ENCODE data around the gene C20orf144.
A peak's percentile ranks its signal among the peaks of the same experiment; 100 is the strongest.
"Not testable (repeated sequence)": the region's sequence is repeated elsewhere in the genome, so short reads cannot be mapped to it uniquely, and the experiment has no call there.

C20orf144 gene

DNA sequence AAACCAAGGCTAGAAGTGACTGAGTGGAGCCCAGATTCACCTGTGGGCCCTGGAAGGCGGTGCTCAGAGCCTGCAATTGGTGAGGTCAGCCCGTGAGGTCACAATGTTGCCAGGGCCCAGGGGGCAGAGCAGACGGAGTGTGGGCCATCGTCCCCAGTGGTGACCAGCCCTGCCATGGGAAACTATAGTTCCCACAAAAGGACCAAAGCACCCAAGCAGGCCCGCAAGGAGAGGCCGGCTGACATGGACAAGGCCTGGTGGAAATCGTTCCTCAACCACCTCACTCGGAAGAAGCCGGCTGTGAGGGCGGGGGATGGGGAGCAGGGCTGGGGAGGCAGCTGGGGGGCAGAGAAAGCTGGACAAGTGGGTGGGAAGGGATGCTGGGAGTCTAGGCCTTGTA is at the start of gene C20orf144:
Gene C20orf144, plus strand, starts transcription at position 156 of the 400 bp plus-strand sequence. Its CDS starts 19 bp downstream, at position 175.
- no peaks in the 10 kb centered on the region for H3K9me3 ChIP-seq (ENCODE audit: low read length)
- peak within 1 kb of the TSS; percentile 98 for H3K27ac ChIP-seq (ENCODE audit: low read depth, low read length)
- peaks cover 29% of the 10 kb centered on the region for H3K36me3 ChIP-seq (ENCODE audit: insufficient read depth, low read length)
- peak within 1 kb of the TSS; percentile 78 to 81 for H3K4me3 ChIP-seq (ENCODE audit: low read depth in 1 of 2, low read length in 2 of 2)
- no peaks in the 10 kb centered on the region for H3K27me3 ChIP-seq (ENCODE audit: control insufficient read depth in 1 of 2, insufficient read depth in 2 of 2, low read length in 2 of 2)
- peak within 1 kb of the TSS; percentile 47 for H3K9ac ChIP-seq (ENCODE audit: low read length)
- peaks cover 29% of the 10 kb centered on the region for H3K4me1 ChIP-seq (ENCODE audit: insufficient read depth, low read length)

DNA sequence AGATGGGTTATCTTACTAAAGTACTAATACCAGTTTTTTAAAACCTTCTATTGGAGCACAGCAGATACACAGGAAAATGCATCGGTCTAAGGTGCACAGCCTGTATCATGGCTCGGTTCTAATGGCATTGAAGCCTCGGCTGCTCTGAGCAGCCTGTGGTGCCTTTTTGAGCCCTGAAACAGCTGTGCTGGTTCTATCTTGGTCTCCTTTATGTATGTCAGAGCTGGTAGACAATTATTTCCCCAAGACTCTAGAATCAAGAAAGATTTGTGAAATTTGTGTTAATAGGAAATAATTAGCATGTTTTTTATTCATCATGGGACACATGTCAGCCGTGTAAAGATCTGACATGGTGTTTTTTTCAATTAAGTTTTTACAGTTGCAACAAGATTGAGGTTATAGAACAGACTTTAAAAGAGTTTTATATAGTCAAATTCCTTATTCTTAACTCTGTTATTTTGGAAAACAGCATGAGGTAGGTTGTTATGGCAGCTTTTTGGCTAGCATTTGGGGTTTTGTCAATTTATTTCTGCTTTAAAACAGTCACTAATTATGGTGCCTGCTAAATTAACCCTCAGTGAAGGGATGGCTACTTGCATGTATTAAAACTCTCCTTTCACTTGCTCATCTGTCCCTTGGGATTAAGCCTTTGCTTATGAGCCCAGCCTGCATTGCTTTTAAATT is 40.3 kb upstream of the C20orf144 start:
- no peaks in the 10 kb centered on the region for H3K27me3 ChIP-seq (ENCODE audit: control insufficient read depth in 1 of 2, insufficient read depth in 2 of 2, low read length in 2 of 2)
- no peaks in the 10 kb centered on the region for H3K9me3 ChIP-seq (ENCODE audit: low read length)
- no peak overlapping the region for H3K4me3 ChIP-seq (ENCODE audit: low read depth in 1 of 2, low read length in 2 of 2)
- H3K36me3 ChIP-seq (ENCODE audit: insufficient read depth, low read length) = peaks cover 37% of the 10 kb centered on the region
- H3K4me1 ChIP-seq (ENCODE audit: insufficient read depth, low read length) = no peaks in the 10 kb centered on the region
- H3K27ac ChIP-seq (ENCODE audit: low read depth, low read length) = no peak overlapping the region
- no peak overlapping the region for H3K9ac ChIP-seq (ENCODE audit: low read length)

DNA sequence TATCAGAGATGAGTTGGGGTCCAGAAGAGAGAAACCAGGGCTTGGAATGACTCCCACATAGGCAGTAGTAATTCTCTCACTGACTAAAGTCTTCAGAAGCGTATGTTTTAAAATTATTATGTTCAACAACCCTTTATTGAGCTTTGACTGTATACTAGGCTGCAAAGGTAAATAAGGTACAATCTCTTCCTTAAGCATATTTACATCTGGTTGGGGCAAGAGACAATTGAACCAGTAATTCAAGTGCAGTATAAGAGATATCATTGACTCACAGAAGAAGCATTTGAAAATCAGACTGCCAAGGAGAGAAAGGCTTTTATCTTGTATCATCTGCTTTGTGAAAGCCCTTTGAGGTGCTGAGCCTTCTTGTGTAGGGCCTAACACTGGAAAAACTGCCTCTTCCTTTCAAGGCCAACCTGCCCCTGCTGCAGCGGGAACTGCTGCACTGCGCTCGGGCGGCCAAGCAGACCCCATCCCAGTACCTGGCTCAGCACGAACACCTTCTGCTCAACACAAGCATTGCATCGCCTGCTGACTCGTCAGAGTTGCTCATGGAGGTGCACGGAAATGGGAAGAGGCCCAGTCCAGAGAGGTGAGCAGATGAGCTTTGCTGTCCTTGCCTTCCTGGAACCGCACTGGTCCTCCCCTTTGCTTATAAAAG is 39.3 kb upstream of the C20orf144 start:
- H3K27me3 ChIP-seq (ENCODE audit: control insufficient read depth in 1 of 2, insufficient read depth in 2 of 2, low read length in 2 of 2) = no peaks in the 10 kb centered on the region

DNA sequence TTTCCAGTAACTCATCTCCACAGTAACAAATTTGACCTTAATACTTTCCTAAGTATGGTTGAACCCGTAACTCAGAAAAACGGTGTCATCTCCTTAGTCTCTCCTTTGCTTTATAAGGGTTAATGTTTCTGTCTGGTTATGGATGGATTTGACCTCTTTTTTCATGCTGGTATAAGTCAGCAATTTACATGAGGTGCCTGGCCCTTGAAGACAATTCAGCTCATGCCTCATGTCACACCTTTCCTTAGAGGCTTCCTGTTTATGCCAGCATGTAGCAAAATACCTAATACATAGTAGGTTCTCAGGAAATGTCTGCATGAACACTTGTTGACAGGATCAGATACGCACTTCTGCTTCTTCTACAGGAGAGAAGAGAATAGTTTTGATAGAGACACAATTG is 37.7 kb upstream of the C20orf144 start:
- Histone ChIP-seq H3K4me3 (ENCODE audit: low read depth in 1 of 2, low read length in 2 of 2) (no peak overlapping the region), H3K27ac (ENCODE audit: low read depth, low read length) (no peak overlapping the region), H3K9me3 (ENCODE audit: low read length) (no peaks in the 10 kb centered on the region), H3K9ac (ENCODE audit: low read length) (no peak overlapping the region), H3K36me3 (ENCODE audit: insufficient read depth, low read length) (peaks cover 47% of the 10 kb centered on the region), H3K27me3 (ENCODE audit: control insufficient read depth in 1 of 2, insufficient read depth in 2 of 2, low read length in 2 of 2) (no peaks in the 10 kb centered on the region), H3K4me1 (ENCODE audit: insufficient read depth, low read length) (no peaks in the 10 kb centered on the region)

More for the DNA sequence above, 39.3 kb upstream of the C20orf144 start:
- Histone ChIP-seq H3K36me3 (ENCODE audit: insufficient read depth, low read length) (peaks cover 33% of the 10 kb centered on the region), H3K4me1 (ENCODE audit: insufficient read depth, low read length) (no peaks in the 10 kb centered on the region), H3K9me3 (ENCODE audit: low read length) (no peaks in the 10 kb centered on the region), H3K27ac (ENCODE audit: low read depth, low read length) (no peak overlapping the region), H3K9ac (ENCODE audit: low read length) (no peak overlapping the region), H3K4me3 (ENCODE audit: low read depth in 1 of 2, low read length in 2 of 2) (no peak overlapping the region)

DNA sequence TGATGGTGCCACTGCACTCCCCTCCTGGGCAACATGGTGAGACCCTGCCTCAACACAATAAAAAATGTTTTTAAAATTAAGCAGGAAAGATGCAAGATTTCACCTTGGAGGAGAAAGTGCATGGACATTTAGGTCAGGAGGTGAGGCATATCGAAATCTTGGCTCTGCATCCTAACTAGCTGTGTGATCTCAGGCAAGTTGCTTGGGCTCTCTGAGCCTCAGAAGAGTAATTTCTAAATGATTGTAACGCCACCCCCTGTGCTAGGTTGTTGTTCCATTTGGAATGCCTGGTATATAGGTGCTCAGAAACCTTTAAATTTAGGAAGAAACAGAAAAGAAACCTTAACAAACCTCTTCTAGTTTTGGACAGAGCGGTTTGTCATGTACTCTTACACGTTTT is 35.9 kb upstream of the C20orf144 start:
- Histone ChIP-seq H3K9ac (ENCODE audit: low read length) (no peak overlapping the region), H3K36me3 (ENCODE audit: insufficient read depth, low read length) (peaks cover 62% of the 10 kb centered on the region), H3K27ac (ENCODE audit: low read depth, low read length) (no peak overlapping the region), H3K4me3 (ENCODE audit: low read depth in 1 of 2, low read length in 2 of 2) (no peak overlapping the region), H3K4me1 (ENCODE audit: insufficient read depth, low read length) (no peaks in the 10 kb centered on the region), H3K27me3 (ENCODE audit: control insufficient read depth in 1 of 2, insufficient read depth in 2 of 2, low read length in 2 of 2) (no peaks in the 10 kb centered on the region), H3K9me3 (ENCODE audit: low read length) (no peaks in the 10 kb centered on the region)

DNA sequence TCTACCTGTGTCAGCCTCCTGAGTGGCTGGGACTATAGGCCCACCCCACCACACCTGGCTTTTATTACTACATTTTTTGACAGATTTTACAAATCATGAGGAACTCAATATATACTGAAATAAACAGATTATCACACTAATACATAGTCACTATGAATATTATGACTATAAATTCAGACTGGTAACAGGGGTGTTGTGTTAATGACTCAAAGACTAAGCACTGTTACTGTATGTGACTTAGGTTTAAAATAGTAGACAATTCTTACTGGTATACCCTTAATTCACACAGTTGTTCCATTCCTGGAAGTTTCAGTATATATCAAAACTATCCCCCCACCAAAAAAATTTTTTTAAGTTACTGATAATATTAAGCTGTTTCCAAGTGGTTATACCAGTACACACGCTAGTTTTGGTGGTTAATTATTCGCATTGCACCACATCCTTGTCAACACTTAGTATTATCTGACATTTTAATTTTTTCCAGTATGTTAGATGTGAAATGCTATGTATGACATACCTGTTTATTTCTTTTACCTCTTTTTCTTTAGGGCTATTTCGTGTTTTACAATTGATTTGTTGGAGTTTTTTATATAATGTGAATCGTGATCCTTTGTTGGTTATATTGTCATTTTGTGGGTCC is 34.4 kb upstream of the C20orf144 start:
- no peak overlapping the region for H3K4me3 ChIP-seq (ENCODE audit: low read depth in 1 of 2, low read length in 2 of 2)
- no peak overlapping the region for H3K27ac ChIP-seq (ENCODE audit: low read depth, low read length)
- peaks cover 68% of the 10 kb centered on the region for H3K36me3 ChIP-seq (ENCODE audit: insufficient read depth, low read length)
- no peaks in the 10 kb centered on the region for H3K9me3 ChIP-seq (ENCODE audit: low read length)
- no peaks in the 10 kb centered on the region for H3K27me3 ChIP-seq (ENCODE audit: control insufficient read depth in 1 of 2, insufficient read depth in 2 of 2, low read length in 2 of 2)
- H3K4me1 ChIP-seq (ENCODE audit: insufficient read depth, low read length) = no peaks in the 10 kb centered on the region
- no peak overlapping the region for H3K9ac ChIP-seq (ENCODE audit: low read length)

DNA sequence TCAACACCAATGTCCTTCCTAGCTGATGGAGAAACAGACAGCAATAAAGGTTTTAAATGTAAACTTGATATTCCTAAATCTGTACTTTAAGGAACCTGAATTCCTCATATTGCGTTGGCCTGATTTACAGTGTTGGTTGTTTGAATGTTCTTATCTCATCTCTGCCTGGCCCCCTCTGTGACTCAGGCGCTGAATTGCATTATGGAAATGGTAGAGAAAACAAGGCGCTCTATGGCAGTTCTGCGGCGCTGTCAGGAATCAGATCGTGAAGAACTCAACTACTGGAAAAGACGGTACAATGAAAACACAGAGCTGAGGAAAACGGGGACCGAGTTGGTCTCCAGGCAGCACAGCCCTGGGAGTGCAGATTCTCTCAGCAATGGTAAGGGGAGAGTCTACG is 32.6 kb upstream of the C20orf144 start:
- peaks cover 60% of the 10 kb centered on the region for H3K36me3 ChIP-seq (ENCODE audit: insufficient read depth, low read length)
- H3K27me3 ChIP-seq (ENCODE audit: control insufficient read depth in 1 of 2, insufficient read depth in 2 of 2, low read length in 2 of 2) = no peaks in the 10 kb centered on the region
- no peak overlapping the region for H3K27ac ChIP-seq (ENCODE audit: low read depth, low read length)
- no peaks in the 10 kb centered on the region for H3K4me1 ChIP-seq (ENCODE audit: insufficient read depth, low read length)
- no peak overlapping the region for H3K9ac ChIP-seq (ENCODE audit: low read length)
- H3K9me3 ChIP-seq (ENCODE audit: low read length) = no peaks in the 10 kb centered on the region
- no peak overlapping the region for H3K4me3 ChIP-seq (ENCODE audit: low read depth in 1 of 2, low read length in 2 of 2)

DNA sequence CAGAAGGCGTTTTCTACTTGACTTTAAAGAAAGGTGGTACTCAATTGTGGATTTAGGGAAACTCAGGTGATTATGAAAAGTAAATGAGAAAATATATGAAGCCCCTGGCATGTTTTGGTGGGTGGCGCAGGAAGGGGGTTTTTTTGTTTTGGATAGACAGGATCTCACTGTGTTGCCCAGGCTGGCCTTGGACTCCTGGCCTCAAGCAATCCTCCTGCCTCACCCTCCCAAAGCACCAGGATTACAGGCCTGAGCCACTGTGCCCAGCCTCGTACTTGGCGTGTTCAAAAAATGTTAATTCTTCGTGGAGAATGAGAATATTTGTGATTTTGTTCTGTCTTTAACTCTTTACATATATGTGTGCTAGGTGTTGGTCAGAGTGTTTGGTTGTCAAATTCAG is 32.1 kb upstream of the C20orf144 start:
- H3K27ac ChIP-seq (ENCODE audit: low read depth, low read length) = no peak overlapping the region
- no peaks in the 10 kb centered on the region for H3K27me3 ChIP-seq (ENCODE audit: control insufficient read depth in 1 of 2, insufficient read depth in 2 of 2, low read length in 2 of 2)
- H3K9me3 ChIP-seq (ENCODE audit: low read length) = no peaks in the 10 kb centered on the region
- no peak overlapping the region for H3K9ac ChIP-seq (ENCODE audit: low read length)
- peaks cover 60% of the 10 kb centered on the region for H3K36me3 ChIP-seq (ENCODE audit: insufficient read depth, low read length)
- H3K4me3 ChIP-seq (ENCODE audit: low read depth in 1 of 2, low read length in 2 of 2) = no peak overlapping the region
- no peaks in the 10 kb centered on the region for H3K4me1 ChIP-seq (ENCODE audit: insufficient read depth, low read length)

DNA sequence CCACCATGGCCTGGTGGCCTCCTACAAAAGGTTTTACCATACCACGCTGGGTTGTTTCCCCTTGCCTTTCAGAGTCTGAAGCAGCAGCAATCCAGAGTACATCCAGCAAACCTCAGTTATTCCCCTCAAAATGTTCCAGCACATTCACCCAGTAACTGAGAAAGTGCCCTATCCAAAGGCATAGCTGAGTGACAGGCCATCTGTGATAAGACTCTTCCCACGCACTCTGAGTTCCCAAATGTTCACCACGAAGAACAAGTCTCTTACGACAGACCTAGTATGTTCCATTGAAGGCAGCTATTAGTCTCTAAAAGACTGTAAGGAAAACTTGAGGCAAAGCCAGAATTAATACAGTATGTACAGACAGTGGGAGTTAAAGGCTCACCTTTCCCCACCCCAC is 31.6 kb upstream of the C20orf144 start:
- no peaks in the 10 kb centered on the region for H3K9me3 ChIP-seq (ENCODE audit: low read length)
- peaks cover 54% of the 10 kb centered on the region for H3K36me3 ChIP-seq (ENCODE audit: insufficient read depth, low read length)
- H3K27ac ChIP-seq (ENCODE audit: low read depth, low read length) = no peak overlapping the region
- H3K4me1 ChIP-seq (ENCODE audit: insufficient read depth, low read length) = no peaks in the 10 kb centered on the region
- H3K9ac ChIP-seq (ENCODE audit: low read length) = no peak overlapping the region
- no peak overlapping the region for H3K4me3 ChIP-seq (ENCODE audit: low read depth in 1 of 2, low read length in 2 of 2)
- H3K27me3 ChIP-seq (ENCODE audit: control insufficient read depth in 1 of 2, insufficient read depth in 2 of 2, low read length in 2 of 2) = no peaks in the 10 kb centered on the region

DNA sequence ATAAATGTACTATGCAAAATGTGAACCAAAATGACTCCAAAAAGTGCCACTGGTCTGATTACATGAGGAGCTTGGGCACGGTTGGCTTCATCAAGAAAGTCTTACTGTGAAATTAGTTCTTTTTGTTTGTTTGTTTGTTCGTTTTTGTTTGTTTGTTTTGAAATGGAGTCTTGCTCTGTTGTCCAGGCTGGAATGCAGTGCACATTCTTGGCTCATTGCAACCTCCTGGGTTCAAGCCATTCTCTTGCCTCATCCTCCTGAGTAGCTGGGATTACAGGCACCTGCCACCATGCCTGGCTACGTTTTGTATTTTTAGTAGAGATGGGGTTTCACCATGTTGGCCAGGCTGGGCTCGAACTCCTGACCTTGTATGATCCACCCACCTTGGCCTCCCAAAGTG is 30.2 kb upstream of the C20orf144 start:
- H3K4me1 ChIP-seq (ENCODE audit: insufficient read depth, low read length); H3K4me3 ChIP-seq (ENCODE audit: low read depth in 1 of 2, low read length in 2 of 2); H3K9ac ChIP-seq (ENCODE audit: low read length); H3K9me3 ChIP-seq (ENCODE audit: low read length); H3K27me3 ChIP-seq (ENCODE audit: control insufficient read depth in 1 of 2, insufficient read depth in 2 of 2, low read length in 2 of 2); H3K27ac ChIP-seq (ENCODE audit: low read depth, low read length): not testable (repeated sequence)
- peaks cover 48% of the 10 kb centered on the region for H3K36me3 ChIP-seq (ENCODE audit: insufficient read depth, low read length)

DNA sequence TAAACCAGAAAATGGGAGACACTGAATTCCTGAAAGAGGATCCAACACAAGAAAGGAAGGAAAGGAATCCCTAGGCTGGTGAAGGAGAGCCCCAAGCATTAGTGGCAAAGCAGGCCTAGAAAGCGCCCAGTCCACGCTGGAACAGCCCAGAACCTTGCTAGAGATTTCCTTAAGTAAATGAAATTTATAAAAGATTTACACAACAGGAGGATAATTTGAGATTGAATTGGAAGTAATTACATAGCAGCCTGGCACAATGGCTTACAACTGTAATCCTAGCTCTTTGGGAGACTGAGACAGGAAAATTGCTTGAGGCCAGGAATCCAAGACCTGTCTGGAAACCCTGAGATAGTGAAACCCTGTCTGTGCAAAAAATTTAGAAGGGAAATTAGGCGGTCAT is 26.8 kb upstream of the C20orf144 start:
- Histone ChIP-seq H3K27ac (ENCODE audit: low read depth, low read length) (no peak overlapping the region), H3K4me3 (ENCODE audit: low read depth in 1 of 2, low read length in 2 of 2) (no peak overlapping the region), H3K4me1 (ENCODE audit: insufficient read depth, low read length) (no peaks in the 10 kb centered on the region), H3K27me3 (ENCODE audit: control insufficient read depth in 1 of 2, insufficient read depth in 2 of 2, low read length in 2 of 2) (no peaks in the 10 kb centered on the region), H3K36me3 (ENCODE audit: insufficient read depth, low read length) (peaks cover 49% of the 10 kb centered on the region), H3K9me3 (ENCODE audit: low read length) (no peaks in the 10 kb centered on the region), H3K9ac (ENCODE audit: low read length) (no peak overlapping the region)

Measured in muscle layer of colon (tissue), 2 donors.